NCI-H1930 (cell line): Measurements from ENCODE around the gene STKLD1.
"Not testable (repeated sequence)": the region's sequence is repeated elsewhere in the genome, so short reads cannot be mapped to it uniquely, and the experiment has no call there.

Source experiments
- DNase-seq, 2 experiments: peaks; one replicate each; lab custom pipeline; 2025; lab: John Stamatoyannopoulos, UW

STKLD1 gene

GRCh38 chr9:133362359-133363044 lies 13.7 kb upstream of the STKLD1 start:
- no peak for DNase-seq

- no peak for DNase-seq
Observed at GRCh38 chr9:133366435-133366834, 9.7 kb upstream of the STKLD1 start.

GRCh38 chr9:133367221-133367620 lies 8.9 kb upstream of the STKLD1 start:
- no peak for DNase-seq

GRCh38 chr9:133367778-133368177 lies 8.4 kb upstream of the STKLD1 start:
- no peak for DNase-seq

- DNase-seq: peak in 1 of 2 experiments; percentile 28
Observed at GRCh38 chr9:133368249-133368881, 7.8 kb upstream of the STKLD1 start.

DNA sequence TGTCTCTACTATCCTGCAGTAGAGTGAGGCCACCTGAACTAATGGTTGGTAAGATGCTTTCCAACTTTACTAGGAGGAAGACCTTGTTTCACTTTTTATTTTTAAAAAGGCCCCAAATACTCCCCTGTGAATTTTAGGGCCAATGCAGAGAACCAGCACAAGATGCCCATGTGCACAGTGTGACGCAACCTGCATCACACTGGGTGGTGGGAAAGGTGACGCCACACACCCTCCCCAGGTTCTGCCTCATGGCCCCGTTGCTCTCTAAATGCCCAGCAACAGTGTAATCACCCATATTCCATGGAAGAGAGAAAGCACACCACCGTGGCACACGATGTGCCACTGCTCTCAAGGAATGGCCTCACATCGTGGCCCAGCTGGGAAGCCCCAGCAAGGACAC lies 6.7 kb upstream of the STKLD1 start:
- DNase-seq: no peak

- DNase-seq: no peak
Observed at GRCh38 chr9:133369933-133370332, 6.2 kb upstream of the STKLD1 start.

DNA sequence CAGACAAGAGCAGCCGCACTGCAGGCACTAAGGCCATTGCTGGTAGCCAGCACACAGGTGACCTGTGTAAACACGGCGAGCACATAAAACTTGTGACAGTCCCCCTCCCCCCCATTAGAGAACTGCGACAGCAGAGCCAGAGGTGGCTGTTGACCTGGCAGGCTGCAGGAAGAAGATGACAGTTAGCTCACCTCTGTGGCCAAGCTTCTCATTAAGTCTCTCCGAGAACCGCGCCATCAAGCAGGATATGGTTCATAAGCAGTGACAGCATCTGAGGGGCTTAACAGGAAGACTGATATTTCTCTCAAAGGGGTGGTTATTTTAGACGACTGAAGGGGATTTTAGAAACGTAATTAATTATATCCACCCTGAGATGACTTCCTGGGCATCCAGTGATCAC lies 5.5 kb upstream of the STKLD1 start:
- DNase-seq: no peak

GRCh38 chr9:133371261-133371711 lies 4.9 kb upstream of the STKLD1 start:
- no peak for DNase-seq

GRCh38 chr9:133372144-133372543 lies 4.0 kb upstream of the STKLD1 start:
- DNase-seq: no peak

DNA sequence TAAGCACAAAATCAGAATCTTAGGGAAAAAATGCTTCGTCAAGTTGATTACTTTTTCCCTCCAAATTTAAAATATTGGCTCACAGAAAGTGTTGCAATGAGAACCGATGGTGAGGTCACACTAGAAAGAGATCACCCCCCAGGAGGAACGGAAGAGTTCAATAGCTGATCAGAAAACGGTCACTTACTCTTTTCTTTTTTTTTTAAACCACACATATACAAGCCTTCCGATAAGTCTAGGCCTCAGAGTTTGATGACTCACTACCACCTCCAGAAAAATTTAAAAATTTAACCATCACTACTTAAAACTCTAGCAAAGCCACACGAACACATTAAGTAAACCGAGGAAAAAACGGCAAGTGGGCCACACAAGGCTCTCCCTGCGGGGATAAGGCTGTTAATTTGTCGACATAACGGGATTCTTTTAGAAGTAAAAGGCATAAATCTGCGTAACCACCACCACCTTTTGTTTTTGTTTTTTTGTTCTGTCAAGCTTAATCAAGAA lies 1.5 kb upstream of the STKLD1 start:
- DNase-seq: no peak

DNA sequence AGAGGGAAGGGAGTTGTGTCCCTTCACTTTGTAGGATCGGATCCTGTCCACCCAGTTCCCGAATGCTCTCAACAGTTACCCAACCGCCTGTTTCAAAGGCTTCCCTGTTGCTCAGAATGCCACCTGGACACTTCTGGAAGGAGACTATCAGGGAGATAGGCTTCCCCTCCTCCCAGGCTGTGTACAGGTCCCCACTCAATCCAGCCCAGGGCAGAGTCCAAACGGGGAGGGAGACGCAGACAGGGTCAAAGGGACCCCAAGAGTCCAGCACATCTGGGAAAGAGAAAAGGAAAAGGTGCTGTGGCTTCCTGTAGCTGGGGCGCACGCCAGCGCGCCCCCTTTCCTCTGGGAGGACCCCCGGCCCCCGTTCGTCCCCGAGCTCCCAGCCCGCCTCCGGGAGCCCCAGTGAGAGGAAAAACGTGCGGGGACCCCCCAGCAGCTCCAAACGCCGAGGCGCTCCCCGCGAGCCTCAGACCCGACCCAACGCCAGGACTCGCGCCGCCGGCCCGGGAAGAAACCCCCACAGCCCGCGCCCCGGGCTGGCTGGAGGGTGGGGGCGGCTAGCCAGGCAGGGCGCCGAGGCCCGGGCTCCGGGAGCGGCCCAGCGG lies 946 bp upstream of the STKLD1 start:
- no peak for DNase-seq

- not testable (repeated sequence) for DNase-seq
Observed at GRCh38 chr9:133377280-133377679, 1.1 kb downstream of the STKLD1 start.

DNA sequence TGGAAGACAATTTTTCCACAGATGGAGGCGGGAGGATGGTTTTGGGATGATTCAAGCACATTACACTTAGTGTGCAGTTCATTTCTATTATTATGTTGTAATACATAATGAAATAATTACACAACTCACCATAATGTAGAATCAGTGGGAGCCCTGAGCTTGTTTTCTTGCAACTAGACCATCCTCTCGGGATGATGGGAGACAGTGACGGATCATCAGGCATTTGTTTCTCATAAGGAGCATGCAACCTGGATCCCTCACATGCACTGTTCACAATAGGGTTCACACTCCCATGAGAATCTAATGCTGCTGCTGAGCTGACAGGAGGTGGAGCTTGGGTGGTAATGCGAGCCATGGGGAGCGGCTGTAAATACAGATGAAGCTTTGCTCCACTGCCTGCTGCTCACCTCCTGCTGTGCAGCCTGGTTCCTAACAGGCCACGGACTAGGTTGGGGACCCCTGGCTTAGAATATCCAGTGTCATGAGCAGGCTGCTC lies 1.6 kb downstream of the STKLD1 start:
- DNase-seq: no peak

GRCh38 chr9:133378408-133378962 lies 2.3 kb downstream of the STKLD1 start:
- DNase-seq: no peak

- DNase-seq: no peak
Observed at GRCh38 chr9:133379153-133380086, 3.3 kb downstream of the STKLD1 start.

DNA sequence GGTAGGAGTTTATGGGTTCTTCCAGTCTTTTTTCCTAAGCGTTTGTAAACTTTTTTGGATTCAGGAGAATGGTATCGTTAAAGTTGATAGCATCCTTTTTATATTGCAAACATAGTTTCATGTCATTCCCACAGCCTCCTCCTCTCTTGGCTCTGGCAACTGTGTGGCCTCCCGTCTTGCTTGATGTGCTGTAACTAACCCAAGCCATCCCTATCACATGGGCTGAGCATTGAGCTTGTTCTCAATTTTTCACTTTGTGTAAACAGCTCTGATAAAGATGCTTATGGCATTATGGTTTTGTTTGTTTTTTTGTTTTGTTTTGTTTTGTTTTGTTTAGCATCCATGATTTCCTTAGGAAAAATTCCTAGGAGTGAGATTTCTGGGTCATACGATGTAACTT lies 4.6 kb downstream of the STKLD1 start:
- DNase-seq: no peak

- DNase-seq: no peak
Observed at GRCh38 chr9:133382507-133383141, 6.5 kb downstream of the STKLD1 start.

DNA sequence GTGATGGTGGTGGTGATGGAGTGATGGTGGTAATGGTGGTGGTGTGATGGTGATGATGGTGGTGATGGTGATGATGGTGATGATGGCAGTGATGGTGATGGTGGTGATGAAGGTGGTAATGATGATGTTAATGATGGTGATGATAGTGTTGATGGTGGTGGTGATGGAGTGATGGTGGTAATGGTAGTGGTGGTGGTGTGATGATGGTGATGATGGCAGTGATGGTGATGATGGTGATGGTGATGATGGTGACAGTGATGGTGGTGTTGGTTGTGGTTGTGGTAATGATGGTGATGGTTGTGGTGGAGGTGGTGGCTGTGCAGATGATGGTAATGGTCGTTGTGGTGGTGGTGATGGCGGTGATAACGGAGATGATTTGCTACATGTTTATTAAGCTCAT lies 7.3 kb downstream of the STKLD1 start:
- no peak for DNase-seq

DNA sequence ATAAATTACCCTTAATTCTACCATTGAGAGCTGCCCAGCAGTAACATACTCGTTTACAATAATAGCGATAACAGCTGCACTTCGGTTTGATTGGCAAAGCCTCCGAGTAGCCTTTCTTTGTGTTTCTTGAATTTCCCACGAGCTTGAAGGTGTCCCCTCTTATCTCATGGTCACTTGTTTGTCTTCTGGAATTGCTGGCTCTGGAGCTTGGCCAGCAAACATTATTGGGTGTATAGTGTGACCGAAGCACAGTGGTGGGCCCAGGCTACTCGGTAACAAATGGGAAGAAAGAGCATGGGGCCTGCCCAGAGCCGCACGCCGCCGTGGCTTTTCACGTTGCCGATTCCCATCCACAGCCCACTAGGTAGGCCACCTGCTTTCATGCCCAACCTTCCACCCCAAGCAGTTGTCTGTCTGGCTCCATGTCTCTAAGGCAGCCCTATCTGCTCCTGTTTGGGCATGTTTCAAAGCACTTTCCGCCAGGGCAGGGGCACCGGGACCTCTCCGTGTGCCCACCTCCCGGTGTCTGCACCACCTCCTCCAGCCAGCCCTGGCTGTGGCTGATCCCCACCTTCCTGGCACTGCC lies 8.7 kb downstream of the STKLD1 start:
- no peak for DNase-seq

DNA sequence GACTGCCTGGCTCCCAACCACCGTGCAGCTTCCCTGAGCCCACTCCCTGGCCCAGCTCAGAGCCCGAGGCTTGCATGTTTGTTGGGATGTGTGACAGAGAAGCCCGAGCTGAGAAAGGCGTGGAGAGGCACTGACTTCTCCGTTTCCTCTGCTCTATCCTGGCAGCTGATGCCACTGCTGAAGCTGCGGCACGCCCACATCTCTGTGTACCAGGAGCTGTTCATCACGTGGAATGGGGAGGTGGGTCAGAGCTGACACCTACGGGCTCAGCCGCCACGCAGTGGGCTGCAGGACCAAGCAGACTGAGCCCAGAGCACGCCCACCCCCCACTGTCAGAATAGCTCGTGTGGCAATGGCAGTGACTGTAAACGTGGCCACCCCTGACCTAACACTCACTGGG lies 9.3 kb downstream of the STKLD1 start:
- no peak for DNase-seq
